ENCODE results near the gene ATP6V1A.

ATP6V1A gene

GRCh38 chr3:113741086-113741485, 5.7 kb upstream of the ATP6V1A start:
- Histone ChIP-seq H3K4me3 (ENCODE audit: low read depth in 1 of 2, low read length in 2 of 2) (no peak overlapping the region), H2AFZ (ENCODE audit: low read depth, low read length) (no peak overlapping the region), H3K9ac (ENCODE audit: low read depth, low read length) (no peak overlapping the region), H3K79me2 (ENCODE audit: insufficient read depth, low read length) (peaks cover 100% of the 10 kb centered on the region), H3K36me3 (ENCODE audit: insufficient read depth, low read length) (peaks cover 18% of the 10 kb centered on the region), H4K20me1 (ENCODE audit: insufficient read depth, low read length) (peaks cover 77% of the 10 kb centered on the region), H3K4me2 (ENCODE audit: insufficient read depth, low read length) (peak overlapping the region; percentile 9; the same call in 1 of the 2 replicates), H3K9me3 (ENCODE audit: insufficient read depth, low read length, severe bottlenecking) (no peaks in the 10 kb centered on the region), H3K27ac (ENCODE audit: low read length) (no peak overlapping the region), H3K4me1 (ENCODE audit: insufficient read depth, low read length) (peaks cover 40% of the 10 kb centered on the region), H3K27me3 (ENCODE audit: insufficient read depth, low read length, poor library complexity) (no peaks in the 10 kb centered on the region)
- TF ChIP-seq EZH2 (IDR thresholded peaks at IDR 0.05; ENCODE audit: borderline replicate concordance, low read depth, low read length, severe bottlenecking): no peak
- TF ChIP-seq, protein P1, sequence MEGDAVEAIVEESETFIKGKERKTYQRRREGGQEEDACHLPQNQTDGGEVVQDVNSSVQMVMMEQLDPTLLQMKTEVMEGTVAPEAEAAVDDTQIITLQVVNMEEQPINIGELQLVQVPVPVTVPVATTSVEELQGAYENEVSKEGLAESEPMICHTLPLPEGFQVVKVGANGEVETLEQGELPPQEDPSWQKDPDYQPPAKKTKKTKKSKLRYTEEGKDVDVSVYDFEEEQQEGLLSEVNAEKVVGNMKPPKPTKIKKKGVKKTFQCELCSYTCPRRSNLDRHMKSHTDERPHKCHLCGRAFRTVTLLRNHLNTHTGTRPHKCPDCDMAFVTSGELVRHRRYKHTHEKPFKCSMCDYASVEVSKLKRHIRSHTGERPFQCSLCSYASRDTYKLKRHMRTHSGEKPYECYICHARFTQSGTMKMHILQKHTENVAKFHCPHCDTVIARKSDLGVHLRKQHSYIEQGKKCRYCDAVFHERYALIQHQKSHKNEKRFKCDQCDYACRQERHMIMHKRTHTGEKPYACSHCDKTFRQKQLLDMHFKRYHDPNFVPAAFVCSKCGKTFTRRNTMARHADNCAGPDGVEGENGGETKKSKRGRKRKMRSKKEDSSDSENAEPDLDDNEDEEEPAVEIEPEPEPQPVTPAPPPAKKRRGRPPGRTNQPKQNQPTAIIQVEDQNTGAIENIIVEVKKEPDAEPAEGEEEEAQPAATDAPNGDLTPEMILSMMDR (IDR thresholded peaks at IDR 0.05; ENCODE audit: borderline replicate concordance, extremely low read depth, low read length, poor library complexity, severe bottlenecking): no peak
- ATAC-seq (ENCODE audit: insufficient read depth, low read depth): no peak
- DNase-seq: no peak

DNA sequence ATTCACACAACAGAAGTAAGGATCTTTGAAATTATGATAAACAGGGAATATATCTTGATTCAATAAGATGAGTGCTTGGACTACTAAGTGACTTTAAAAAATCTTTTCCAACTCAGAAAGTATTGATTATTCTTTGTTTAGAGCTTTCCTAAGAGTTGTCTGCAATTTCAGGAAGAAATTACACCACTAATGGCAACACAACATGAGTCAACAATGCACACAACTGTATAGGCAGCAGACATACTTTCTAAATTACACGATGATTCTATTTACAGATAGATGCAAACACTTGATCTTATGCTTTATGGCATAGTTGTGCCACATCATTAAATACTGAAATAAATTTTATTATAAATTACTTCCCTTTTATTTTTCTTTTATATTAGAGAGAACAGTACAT, 5.2 kb upstream of the ATP6V1A start:
- Histone ChIP-seq H3K4me1 (ENCODE audit: insufficient read depth, low read length) (peaks cover 39% of the 10 kb centered on the region), H4K20me1 (ENCODE audit: insufficient read depth, low read length) (peaks cover 72% of the 10 kb centered on the region; the same call in 1 of the 2 replicates)

DNA sequence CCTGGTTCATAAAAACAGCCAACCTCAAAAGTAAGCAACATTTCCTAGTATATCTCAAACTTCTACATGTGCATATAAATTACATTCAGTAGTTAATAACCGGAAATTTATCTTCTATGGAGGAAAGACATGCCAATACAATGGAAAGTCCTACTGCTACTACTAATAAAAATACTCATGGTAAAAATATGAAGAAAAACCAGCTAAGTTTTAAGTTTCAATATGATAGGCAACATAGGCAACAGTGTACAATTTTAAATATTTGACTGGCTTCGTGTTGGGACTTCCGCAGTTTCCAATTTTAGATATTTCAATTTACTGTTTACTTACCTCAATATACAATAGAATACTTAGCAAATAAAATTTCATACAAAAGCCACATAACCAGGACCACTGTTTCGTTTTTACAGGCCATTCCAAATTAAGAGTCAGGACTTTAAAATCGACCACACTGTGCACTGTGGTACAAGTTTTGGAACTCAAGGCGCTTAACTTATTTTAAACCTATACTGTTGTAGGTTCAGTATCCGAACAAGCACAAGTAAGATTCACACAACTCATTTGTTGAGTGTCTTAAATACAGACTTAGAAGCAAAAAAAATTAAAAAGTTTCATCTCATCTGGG, 3.7 kb upstream of the ATP6V1A start:
- Histone ChIP-seq H3K4me1 (ENCODE audit: insufficient read depth, low read length) (peaks cover 38% of the 10 kb centered on the region), H3K79me2 (ENCODE audit: insufficient read depth, low read length) (peaks cover 95% of the 10 kb centered on the region), H3K27ac (ENCODE audit: low read length) (no peak overlapping the region), H3K36me3 (ENCODE audit: insufficient read depth, low read length) (peaks cover 18% of the 10 kb centered on the region), H3K9ac (ENCODE audit: low read depth, low read length) (peak overlapping the region; percentile 95), H3K9me3 (ENCODE audit: insufficient read depth, low read length, severe bottlenecking) (no peaks in the 10 kb centered on the region), H3K4me2 (ENCODE audit: insufficient read depth, low read length) (peak overlapping the region; percentile 92; the same call in 1 of the 2 replicates), H3K4me3 (ENCODE audit: low read depth in 1 of 2, low read length in 2 of 2) (peak overlapping the region in 1 of 2 experiments; percentile 99; a peak in 1 of 4 replicates), H4K20me1 (ENCODE audit: insufficient read depth, low read length) (peaks cover 57% of the 10 kb centered on the region; the same call in 1 of the 2 replicates), H3K27me3 (ENCODE audit: insufficient read depth, low read length, poor library complexity) (no peaks in the 10 kb centered on the region), H2AFZ (ENCODE audit: low read depth, low read length) (no peak overlapping the region)
- no peak for DNase-seq
- TF ChIP-seq, protein P1 (IDR thresholded peaks at IDR 0.05; ENCODE audit: borderline replicate concordance, extremely low read depth, low read length, poor library complexity, severe bottlenecking): no peak
- TF ChIP-seq EZH2 (IDR thresholded peaks at IDR 0.05; ENCODE audit: borderline replicate concordance, low read depth, low read length, severe bottlenecking): no peak
- no peak for ATAC-seq (ENCODE audit: insufficient read depth, low read depth)

More for the DNA sequence above, 5.2 kb upstream of the ATP6V1A start:
- Histone ChIP-seq H3K9me3 (ENCODE audit: insufficient read depth, low read length, severe bottlenecking) (no peaks in the 10 kb centered on the region), H3K4me3 (ENCODE audit: low read depth in 1 of 2, low read length in 2 of 2) (no peak overlapping the region), H3K9ac (ENCODE audit: low read depth, low read length) (no peak overlapping the region), H3K4me2 (ENCODE audit: insufficient read depth, low read length) (peak overlapping the region; percentile 9; the same call in 1 of the 2 replicates), H3K79me2 (ENCODE audit: insufficient read depth, low read length) (peaks cover 97% of the 10 kb centered on the region), H2AFZ (ENCODE audit: low read depth, low read length) (no peak overlapping the region), H3K27me3 (ENCODE audit: insufficient read depth, low read length, poor library complexity) (no peaks in the 10 kb centered on the region), H3K36me3 (ENCODE audit: insufficient read depth, low read length) (peaks cover 18% of the 10 kb centered on the region), H3K27ac (ENCODE audit: low read length) (no peak overlapping the region)
- TF ChIP-seq, protein P1 (IDR thresholded peaks at IDR 0.05; ENCODE audit: borderline replicate concordance, extremely low read depth, low read length, poor library complexity, severe bottlenecking): no peak
- no peak for TF ChIP-seq EZH2 (IDR thresholded peaks at IDR 0.05; ENCODE audit: borderline replicate concordance, low read depth, low read length, severe bottlenecking)
- ATAC-seq (ENCODE audit: insufficient read depth, low read depth) (no peak), DNase-seq (no peak)

Measured in DND-41 (cell line).